ENCODE measurements around the gene TECPR2.
"Not testable (repeated sequence)": the region's sequence is repeated elsewhere in the genome, so short reads cannot be mapped to it uniquely, and the experiment has no call there.

Gene TECPR2

DNA sequence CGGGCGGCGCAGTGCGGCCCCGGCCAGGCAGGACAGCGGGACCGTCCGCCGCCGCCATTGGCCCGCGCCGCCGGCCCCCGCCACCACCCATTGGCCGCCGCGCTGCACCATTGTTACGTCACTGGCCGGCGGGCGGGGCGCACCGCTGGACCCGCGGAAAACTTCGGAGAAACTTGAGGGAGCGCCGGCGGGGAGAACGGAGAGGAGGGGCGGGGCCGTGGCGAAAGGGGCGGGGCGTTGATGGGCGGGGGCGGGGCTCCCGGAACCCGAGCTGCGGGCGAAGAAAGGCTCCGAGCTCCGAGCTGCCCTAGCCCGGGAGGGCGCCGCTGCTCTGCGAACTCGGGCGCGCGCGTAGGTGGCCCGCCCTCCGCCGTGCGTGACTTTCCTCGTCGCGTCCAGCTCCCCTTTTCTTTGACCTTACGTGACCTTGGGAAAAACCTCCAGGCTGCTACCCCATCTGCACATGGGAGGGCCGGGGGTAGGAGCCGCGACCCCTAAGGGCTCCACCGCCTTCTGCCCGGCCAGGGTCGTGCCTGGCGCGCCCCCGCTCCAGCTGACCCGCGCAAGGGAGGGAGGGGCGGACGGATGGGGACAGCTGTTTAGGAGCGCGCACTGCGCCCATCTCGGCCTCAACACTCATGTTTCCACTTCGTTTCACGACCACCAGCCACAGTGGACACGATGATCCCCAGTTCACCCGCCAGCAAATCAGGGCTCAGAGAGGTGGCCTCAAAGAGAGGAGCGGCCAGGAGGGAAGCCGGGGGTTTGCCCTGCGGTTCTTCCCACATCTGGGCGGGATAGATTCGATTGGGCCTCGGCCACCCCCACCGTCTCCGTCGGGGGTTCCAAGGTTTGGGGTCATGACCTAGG is 147.2 kb downstream of the TECPR2 start, which contains the start of gene ANKRD9:
Gene ANKRD9, minus strand, starts transcription at position 31 of the 870 bp plus-strand sequence. CDS start 1,887 bp downstream, outside the sequence.
- DNase-seq (ENCODE audit: low read depth, low spot score), result peak; percentile 82

DNA sequence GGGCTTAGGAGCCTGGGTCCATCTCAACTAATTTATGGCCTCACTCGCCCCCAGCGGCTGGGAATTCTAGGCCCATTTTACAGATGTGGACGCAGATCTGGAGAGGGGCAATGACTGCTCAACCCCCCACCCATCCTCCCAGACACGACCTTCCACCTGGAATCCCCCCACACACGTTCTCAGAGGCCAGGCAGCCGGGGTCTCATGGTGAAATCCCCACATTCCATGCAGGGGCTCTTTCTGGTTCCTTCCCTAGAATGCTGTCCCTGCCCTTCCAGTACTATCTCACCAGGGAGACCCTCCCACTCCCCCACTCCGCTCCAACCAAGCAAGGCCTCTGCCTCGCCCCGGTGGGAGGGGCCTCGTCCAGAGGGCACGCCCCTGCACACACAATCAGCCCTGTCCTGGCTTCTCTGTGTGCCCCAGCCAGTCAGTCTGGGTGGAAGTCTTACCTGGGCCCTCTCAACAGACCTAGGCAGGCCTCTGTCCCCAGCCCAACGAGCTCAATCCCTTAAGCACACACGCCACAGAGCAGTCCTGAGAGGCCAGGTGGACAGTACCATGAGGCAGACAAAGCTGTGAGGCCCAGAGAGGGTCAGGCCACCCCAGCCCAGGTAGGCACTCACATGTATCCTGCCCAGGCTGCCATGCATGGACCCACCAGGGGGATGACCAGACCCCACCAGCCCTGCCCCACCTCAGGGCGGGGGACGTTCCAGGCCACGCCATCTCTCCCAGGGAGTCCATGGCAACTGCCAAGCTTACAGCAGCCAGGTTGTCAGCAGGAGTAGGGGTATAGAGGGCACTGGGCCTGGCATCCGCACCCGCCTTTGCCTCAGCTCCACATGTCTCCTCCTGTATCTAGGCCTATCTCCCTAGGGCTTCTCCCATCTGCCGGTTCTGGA is 148.1 kb downstream of the TECPR2 start:
- no peak for DNase-seq (ENCODE audit: low read depth, low spot score)

DNA sequence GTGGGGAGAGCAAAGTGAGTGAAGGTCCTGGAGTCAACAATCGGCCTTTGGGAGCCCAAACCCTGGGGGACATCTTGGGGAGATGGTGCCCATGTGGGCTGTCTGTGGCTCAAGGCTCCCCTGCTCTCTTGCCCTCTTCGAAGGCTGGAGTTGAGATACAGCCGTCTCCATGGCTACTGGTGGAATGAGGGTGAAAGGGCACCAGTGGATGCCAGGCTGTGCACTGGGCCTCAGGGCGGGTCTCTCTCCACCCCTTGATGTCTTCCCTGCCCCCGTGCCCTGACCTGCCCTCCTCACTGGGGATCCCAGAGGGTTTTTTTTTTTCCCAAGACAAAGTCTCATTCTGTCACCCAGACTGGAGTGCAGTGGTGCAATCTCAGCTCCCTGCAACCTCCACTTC is 148.8 kb downstream of the TECPR2 start:
- no peak for DNase-seq (ENCODE audit: low read depth, low spot score)

DNA sequence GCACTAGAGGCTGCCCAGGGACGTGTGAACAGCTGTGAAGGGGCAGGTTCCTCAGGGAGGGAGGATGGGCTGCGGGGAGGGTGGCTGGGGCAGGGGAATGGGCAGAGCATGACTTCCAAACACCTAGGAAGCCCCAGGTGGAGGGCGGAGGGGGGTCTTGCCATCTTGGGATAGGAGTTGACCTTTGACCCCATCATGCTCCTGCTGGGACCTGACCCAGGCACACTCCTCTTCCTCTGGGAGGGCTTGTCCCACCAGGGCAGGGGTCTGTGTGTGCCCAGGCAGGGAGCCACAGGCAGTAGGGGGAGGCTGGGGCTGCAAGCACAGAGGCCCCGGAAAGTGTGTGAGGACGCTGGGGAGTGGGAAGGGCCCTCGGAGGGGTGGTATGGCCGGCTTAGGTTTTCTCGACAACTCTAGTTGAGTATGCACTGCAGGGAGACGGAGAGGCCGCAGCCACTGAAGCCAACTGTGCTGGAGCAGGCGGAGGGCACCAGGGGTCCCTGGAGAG is 150.1 kb downstream of the TECPR2 start:
- no peak for DNase-seq (ENCODE audit: low read depth, low spot score)

DNA sequence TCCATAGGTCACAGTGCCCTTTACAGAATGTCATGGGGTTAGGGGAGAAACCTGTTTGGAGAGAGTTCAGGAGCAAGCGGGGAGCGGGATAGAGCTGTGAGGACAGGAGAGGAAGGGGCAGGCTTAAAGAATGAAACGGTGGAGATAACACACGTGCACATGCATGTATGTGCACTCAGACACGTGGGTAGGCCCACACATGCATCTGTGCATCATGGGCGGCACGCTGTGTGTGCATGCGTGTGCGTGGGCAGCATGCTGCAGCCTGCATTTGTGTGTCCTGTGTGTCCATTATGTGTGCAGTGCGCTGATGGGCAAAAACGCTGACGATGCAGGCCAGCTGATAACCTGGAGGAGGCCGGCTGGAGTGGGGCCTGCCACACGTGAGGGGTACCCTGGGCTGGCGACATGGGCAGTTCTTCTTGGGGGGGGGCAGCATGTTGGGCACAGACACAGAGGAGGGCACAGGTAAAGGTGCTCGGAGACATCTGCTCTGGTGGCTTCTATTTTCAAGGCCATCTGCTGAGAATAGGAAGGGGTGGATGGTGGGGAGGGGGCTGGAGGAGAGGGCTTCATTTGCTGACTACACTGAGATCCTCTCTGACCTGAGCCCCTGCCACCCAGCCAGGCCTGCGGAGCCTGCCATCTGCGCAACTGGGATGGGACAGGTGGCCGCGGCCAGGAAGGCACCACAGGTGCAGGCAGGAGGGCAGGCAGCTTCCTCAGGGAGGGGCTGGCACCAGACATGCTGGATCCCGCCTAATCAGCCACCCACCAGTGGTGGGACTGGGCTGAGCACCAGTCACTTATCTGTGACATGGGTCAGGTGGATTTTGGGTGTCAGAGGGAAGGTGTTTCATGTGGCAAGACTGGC is 151.4 kb downstream of the TECPR2 start:
- DNase-seq (ENCODE audit: low read depth, low spot score), result no peak

DNA sequence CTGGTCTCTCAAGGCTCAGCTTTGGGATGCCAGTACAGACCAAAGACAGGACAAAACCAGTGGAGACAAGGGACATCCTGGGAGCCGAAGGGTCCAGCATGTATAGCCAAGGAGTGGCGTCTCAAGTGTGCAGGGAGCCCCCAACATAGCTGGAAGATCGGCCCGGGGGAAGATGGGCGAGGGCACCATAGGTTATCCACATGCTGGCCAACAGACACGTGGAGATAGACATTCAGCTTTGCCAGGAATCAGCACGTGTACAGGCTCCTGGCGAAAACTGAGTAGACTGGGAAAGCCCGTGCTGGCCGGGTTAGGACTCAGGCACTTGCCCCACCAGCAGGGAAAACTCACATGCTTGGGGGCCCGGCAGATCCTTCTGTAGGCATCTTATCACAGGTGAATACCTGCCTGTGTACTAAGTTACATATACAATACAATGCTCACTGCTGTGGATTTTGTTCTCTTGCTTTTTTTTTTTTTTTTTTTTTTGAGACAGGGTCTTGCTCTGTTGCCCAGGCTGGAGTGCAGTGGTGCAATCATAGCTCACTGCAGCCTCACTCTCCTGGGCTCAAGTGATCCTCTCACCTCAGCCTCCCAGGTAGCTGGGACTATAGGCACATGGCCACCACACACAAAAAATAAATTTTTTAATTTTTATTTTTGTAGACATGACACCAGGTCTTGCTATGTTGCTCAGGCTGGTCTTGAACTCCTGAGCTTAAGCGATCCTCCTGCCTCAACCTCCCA is 152.4 kb downstream of the TECPR2 start:
- DNase-seq (ENCODE audit: low read depth, low spot score), result no peak

DNA sequence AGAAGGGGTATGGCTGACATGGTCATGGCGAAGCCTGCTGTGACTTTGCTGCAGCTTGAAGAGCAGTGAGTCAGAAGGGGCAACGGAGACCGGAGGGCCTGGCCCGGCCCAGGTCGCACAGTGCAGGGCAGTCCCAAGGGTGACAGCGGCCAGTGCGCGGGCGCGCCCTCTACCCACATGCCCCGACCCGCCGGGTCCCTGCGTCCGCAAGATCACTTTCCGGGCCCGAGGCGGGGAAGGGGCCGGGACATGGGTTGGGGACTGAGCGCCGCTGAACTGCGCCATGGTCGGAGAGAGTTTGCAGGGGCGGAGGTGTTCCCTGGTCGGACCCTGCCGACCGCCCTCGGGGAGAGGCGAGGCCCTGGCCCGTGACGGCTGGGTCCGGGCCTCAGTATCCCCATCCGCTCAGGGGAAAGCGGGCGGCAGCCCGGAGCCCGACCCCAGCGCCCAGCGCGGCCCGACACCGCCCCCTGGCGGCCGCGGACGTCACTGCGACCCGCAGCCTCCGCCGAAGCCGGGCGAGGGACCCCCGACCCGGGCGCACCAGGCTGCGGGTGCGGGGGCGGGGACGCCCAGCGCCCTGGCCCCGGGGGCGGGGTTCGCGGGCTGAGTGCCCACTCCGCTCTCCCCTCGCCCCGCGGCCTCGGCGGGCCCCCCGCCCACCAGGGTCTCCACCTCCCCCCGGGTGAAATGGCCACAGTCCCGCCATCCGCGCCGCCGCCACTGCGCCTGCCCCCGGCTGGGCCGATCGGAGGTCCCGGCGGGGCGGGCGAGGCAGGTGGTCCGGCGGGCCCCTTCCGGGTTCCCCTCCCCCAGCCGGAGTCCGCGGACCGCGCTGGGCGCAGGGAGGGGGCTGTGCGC is 154.0 kb downstream of the TECPR2 start:
- DNase-seq (ENCODE audit: low read depth, low spot score), result no peak

DNA sequence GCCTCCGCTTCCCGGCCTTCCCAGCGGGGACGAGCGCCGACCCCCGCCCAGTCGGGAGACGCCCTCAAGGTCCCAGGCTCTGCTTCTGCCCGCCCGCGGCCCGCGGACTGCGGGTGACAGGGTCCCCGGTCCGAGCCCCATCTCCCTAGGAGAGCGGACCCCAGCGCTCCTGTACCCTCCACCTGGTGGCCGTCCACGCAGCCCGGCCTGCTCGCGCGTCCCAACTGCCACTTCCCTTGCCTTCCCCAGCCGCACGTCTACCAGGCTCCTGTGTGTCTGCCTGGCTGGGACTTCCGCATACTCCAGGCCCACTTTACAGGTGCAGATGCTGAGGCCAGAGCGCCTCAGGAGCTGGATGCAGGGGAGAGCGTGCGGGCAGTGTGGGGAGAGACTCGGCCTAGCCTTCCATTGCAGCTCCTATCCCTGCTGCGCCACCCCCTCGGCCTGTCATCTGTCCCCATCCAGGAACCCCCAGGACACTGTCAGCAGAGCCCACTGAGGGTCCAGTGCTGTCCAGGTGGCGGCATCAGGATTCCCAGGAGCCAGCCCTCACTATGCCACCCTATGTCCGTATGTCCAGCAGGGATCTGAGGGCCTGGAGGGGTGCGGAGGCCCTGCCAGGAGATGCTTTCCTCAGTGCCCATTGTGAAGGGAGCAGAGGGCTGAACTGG is 154.8 kb downstream of the TECPR2 start:
- no peak for DNase-seq (ENCODE audit: low read depth, low spot score)

DNA sequence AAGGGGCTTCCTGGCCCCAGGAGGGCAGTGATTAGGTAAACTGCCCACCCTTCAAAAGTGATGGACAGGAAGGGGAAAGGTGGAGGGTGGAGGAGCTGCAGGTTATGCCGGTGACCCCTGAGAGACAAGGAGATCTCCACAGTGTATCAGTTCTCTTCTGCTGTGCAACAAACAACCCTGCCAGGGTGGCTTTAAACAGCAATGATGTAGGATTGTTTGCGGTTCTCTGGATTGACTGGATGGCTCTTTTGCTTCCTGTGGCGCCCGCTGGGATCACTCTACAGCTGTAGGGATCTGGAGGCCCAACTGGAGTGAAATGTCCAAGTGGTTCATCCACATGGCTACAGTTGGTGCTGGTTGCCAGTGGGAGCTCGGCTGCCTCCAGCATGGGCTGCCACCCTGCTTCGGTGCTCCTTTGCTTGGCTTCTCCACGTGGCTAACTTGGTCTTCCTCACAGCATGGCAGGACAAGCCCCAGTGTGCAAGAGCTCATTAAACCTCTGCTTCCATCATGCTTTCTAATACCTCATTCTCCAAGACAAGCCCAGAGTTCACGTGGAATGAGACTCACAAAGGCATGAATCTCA is 155.4 kb downstream of the TECPR2 start:
- no peak for DNase-seq (ENCODE audit: low read depth, low spot score)

DNA sequence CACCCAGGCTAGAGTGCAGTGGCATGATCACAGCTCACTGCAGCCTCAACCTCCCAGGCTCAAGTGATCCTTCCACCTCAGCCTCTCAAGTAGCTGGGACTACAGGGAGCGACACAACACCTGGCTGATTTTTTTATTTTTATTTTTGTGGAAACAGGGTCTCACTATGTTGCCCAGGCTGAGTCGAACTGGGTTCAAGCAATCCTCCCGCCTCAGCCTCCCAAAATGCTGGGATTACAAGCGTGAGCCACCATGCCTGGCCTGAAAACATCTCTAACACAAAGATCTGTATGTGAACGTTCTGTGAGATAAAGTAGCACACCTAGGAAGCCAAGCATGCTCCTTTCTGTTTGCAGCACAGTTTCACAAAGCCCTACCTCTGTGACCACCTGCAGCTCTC is 157.0 kb downstream of the TECPR2 start:
- not testable (repeated sequence) for DNase-seq (ENCODE audit: low read depth, low spot score)

DNA sequence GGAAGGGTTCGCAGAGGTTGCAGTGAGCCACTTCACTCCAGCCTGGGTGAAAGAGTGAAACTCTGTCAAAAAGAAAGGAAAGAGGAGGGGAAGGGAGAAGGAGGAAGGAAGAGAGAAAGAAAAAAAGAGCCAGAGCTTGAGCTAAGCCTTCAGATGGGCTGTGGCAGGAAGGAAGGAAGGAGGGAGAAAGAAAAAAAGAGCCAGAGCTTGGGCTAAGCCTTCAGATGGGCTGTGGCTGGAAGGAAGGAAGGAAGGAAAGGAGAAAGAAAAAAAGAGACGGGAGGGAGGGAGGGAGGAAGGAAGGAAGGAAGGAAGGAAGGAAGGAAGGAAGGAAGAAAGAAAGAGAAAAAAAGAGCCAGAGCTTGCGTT is 160.4 kb downstream of the TECPR2 start:
- DNase-seq (ENCODE audit: low read depth, low spot score), result no peak

DNA sequence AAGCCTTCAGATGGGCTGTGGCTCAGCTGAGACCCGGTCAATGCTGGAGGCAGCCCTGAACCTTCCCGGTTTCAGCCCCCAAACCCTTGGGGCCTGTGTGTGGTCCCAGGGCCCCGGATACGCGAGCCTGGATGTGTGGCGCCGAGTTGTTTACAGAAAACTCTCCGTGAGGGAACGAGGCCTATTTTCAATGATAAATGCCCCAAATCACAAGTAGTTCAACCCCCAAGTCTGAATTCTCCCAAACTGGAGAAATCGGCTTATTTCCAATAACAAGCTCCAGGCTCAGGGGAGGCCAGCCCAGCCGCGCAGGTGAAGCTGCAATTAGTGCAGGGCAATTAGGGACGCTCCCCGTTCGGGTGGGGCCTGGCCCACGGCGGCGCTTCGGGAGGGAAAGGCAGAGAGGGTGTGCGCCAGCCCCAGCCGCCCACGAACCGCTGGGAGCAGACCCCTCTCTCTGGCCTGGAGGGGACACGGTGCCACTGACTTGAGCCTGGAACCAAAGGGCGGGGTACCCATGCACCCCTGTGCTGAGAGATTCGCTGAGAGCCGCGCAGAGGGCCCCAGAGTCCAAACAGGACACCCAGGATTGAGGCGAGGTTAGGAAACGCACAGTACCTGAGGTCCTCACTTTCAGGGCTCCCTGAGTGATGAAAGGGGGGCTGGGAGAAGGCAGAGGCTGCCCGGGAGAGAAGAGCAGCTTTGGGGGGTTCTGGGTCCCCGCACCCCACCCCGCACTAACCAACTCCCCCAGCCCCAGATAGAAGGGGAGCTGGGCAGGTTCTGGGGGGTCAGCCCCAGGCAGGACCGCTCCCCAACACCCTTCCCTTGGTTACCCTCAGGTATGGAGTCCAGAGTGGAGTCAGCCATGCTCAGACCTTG is 161.1 kb downstream of the TECPR2 start:
- DNase-seq (ENCODE audit: low read depth, low spot score), result no peak

DNA sequence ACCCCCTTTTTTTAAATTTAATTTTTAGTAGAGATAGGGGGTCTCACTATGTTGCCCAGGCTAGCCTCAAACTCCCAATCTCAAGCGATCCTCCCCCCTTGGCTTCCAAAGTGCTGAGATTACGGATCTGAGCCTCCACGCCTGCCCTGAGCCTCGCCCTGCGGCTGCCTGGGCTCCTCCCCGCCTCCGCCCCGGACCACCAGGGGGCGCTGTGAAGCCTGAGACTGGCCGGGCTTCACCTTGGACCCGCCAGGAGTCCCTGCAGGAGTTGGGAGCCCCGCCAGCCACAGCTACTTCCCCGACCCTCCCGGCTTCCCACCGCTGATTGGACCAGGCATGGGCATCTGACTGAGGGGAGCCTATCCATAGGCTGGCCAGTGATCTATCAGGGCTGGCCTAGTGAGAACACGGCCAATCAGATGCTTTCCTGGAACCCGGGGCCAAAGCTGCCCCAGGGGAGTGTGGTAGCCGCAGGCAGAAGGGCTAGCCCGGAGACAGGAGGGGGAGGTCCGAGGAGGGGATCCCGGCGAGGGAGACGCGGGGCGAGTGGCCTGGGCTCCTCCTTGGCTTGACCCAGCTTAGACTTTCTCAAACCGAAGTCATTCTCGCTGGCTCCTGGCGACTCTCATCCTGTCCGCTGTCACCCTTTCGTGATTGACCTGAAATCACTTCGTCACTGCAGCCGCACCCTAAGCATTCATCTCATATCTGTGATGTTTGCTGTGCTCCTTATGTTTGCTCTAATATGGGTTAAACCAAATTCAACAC is 161.9 kb downstream of the TECPR2 start:
- peak; percentile 88 for DNase-seq (ENCODE audit: low read depth, low spot score)

DNA sequence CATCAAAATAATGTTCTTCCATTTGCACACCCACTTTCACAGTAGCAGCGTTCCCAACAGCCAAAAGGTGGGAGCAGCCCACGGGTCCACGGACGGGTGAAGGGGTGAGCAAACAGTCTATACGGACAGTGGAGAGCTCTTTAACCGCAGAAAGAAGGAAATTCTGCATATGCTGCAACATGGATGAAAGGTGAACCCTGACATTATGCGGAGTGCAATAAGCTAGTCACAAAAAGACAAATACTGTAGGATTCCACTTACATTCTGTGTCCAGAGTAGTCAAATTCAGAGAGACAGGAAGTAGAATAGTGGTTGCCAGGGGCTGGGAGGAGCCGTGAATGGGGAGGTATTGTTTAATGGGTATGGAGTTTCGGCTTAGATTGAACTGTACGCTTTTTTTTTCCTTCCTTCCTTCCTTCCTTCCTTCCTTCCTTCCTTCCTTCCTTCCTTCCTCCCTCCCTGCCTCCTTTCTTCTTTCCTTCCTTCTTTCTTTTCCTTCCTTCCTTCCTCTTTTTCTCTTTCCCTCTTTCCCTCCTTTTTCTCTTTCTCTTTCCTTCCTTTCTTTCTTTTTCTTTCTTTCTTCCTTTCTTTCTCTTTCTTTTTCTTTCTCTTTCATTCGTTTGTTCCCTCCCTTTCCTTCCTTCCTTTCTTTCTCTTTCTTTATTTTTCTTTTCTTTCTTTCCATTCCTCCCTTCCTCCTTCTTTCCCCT is 162.6 kb downstream of the TECPR2 start:
- DNase-seq (ENCODE audit: low read depth, low spot score), result no peak

DNA sequence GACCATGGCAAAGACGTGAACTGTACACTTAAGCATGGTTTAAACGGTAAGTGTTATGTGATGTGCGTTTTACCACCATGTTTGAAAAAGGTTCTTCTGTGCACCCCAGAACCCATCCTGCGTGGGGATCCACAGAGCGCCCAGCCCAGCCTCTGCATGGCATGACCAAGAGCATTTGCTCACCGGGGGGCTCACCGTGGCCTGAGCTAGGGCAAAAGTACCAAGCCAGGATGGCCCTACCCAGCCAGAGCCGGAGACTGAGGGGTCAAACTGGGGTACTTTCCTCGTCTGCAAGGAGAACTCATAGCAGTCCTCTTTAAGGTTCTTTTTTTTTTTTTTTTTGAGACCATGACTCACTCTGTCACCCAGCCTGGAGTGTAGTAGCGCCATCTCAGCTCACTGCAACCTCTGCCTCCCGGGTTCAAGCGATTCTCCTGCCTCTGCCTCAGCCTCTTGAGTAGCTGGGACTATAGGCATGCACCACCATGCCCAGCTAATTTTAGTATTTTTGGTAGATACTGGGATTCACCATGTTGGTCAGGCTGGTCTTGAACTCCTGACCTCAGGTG is 163.3 kb downstream of the TECPR2 start:
- no peak for DNase-seq (ENCODE audit: low read depth, low spot score)

Measured in smooth muscle cell of the brain vasculature (primary cell).